ENCODE measurements around the gene PIP4K2A.

Gene PIP4K2A

GRCh38 chr10:22758867-22759266, 44.5 kb upstream of the PIP4K2A start:
- Histone ChIP-seq H3K9ac (ENCODE audit: low read length) (no peak overlapping the region), H3K36me3 (ENCODE audit: low read length) (no peaks in the 10 kb centered on the region), H2AFZ (ENCODE audit: low read depth, low read length, severe bottlenecking) (no peak overlapping the region), H3K79me2 (ENCODE audit: insufficient read depth, low read length) (no peaks in the 10 kb centered on the region), H3K4me2 (ENCODE audit: low read depth, low read length, poor library complexity, severe bottlenecking) (no peak overlapping the region), H3K4me3 (ENCODE audit: insufficient read depth, low read length, poor library complexity, severe bottlenecking) (no peak overlapping the region), H4K20me1 (ENCODE audit: low read depth, low read length) (no peaks in the 10 kb centered on the region), H3K9me3 (ENCODE audit: insufficient read depth, low read length) (no peaks in the 10 kb centered on the region), H3K27ac (ENCODE audit: low read depth, low read length) (no peak overlapping the region), H3K27me3 (ENCODE audit: low read length) (no peaks in the 10 kb centered on the region), H3F3A (ENCODE audit: insufficient read depth) (no peaks in the 10 kb centered on the region), H3K9me2 (replicated peaks; ENCODE audit: insufficient read depth, low read length) (no peaks in the 10 kb centered on the region)
- TF ChIP-seq EZH2phosphoT487 (conservative IDR thresholded peaks at IDR 0.05; ENCODE audit: low read length) (no peak), CTCF (IDR thresholded peaks at IDR 0.05; ENCODE audit: insufficient read depth, low read length, poor library complexity, severe bottlenecking) (no peak)

- Histone ChIP-seq H3K9me2 (replicated peaks; ENCODE audit: insufficient read depth, low read length) (no peaks in the 10 kb centered on the region), H3K9me3 (ENCODE audit: insufficient read depth, low read length) (no peaks in the 10 kb centered on the region), H3F3A (ENCODE audit: insufficient read depth) (no peaks in the 10 kb centered on the region), H4K20me1 (ENCODE audit: low read depth, low read length) (no peaks in the 10 kb centered on the region), H3K79me2 (ENCODE audit: insufficient read depth, low read length) (no peaks in the 10 kb centered on the region), H3K36me3 (ENCODE audit: low read length) (no peaks in the 10 kb centered on the region), H3K4me2 (ENCODE audit: low read depth, low read length, poor library complexity, severe bottlenecking) (no peak overlapping the region), H3K4me3 (ENCODE audit: insufficient read depth, low read length, poor library complexity, severe bottlenecking) (no peak overlapping the region), H2AFZ (ENCODE audit: low read depth, low read length, severe bottlenecking) (no peak overlapping the region), H3K27ac (ENCODE audit: low read depth, low read length) (no peak overlapping the region), H3K9ac (ENCODE audit: low read length) (no peak overlapping the region), H3K27me3 (ENCODE audit: low read length) (no peaks in the 10 kb centered on the region)
- no peak for TF ChIP-seq EZH2phosphoT487 (conservative IDR thresholded peaks at IDR 0.05; ENCODE audit: low read length)
- no peak for TF ChIP-seq CTCF (IDR thresholded peaks at IDR 0.05; ENCODE audit: insufficient read depth, low read length, poor library complexity, severe bottlenecking)
These were observed 39.9 kb upstream of the PIP4K2A start for GRCh38 chr10:22754296-22754695.

- Histone ChIP-seq H3K27me3 (ENCODE audit: low read length) (no peaks in the 10 kb centered on the region), H3F3A (ENCODE audit: insufficient read depth) (no peaks in the 10 kb centered on the region), H3K79me2 (ENCODE audit: insufficient read depth, low read length) (no peaks in the 10 kb centered on the region), H3K9me2 (replicated peaks; ENCODE audit: insufficient read depth, low read length) (no peaks in the 10 kb centered on the region), H3K4me2 (ENCODE audit: low read depth, low read length, poor library complexity, severe bottlenecking) (no peak overlapping the region), H3K36me3 (ENCODE audit: low read length) (no peaks in the 10 kb centered on the region), H4K20me1 (ENCODE audit: low read depth, low read length) (no peaks in the 10 kb centered on the region), H2AFZ (ENCODE audit: low read depth, low read length, severe bottlenecking) (no peak overlapping the region), H3K9ac (ENCODE audit: low read length) (no peak overlapping the region), H3K4me3 (ENCODE audit: insufficient read depth, low read length, poor library complexity, severe bottlenecking) (no peak overlapping the region), H3K9me3 (ENCODE audit: insufficient read depth, low read length) (no peaks in the 10 kb centered on the region), H3K27ac (ENCODE audit: low read depth, low read length) (no peak overlapping the region)
- TF ChIP-seq EZH2phosphoT487 (conservative IDR thresholded peaks at IDR 0.05; ENCODE audit: low read length) (no peak), CTCF (IDR thresholded peaks at IDR 0.05; ENCODE audit: insufficient read depth, low read length, poor library complexity, severe bottlenecking) (no peak)
These were observed 39.4 kb upstream of the PIP4K2A start for GRCh38 chr10:22753786-22754185.
